ENCODE data around the gene PPP2R2B.
"Not testable (repeated sequence)": the region's sequence is repeated elsewhere in the genome, so short reads cannot be mapped to it uniquely, and the experiment has no call there.

Gene PPP2R2B

GRCh38 chr5:146731909-146732659, 146.5 kb downstream of the PPP2R2B start:
- DNase-seq: no peak

GRCh38 chr5:146728746-146729145, 149.8 kb downstream of the PPP2R2B start:
- DNase-seq: not testable (repeated sequence)

GRCh38 chr5:146726891-146727290, 151.7 kb downstream of the PPP2R2B start:
- no peak for DNase-seq

- no peak for DNase-seq
Observed at GRCh38 chr5:146726020-146726419, 152.5 kb downstream of the PPP2R2B start.

GRCh38 chr5:146725025-146725424, 153.5 kb downstream of the PPP2R2B start:
- DNase-seq: no peak

GRCh38 chr5:146722361-146722779, 156.2 kb downstream of the PPP2R2B start:
- DNase-seq: no peak

- no peak for DNase-seq
Observed at GRCh38 chr5:146721073-146721815, 157.3 kb downstream of the PPP2R2B start.

GRCh38 chr5:146720107-146720506, 158.4 kb downstream of the PPP2R2B start:
- no peak for DNase-seq

- DNase-seq: no peak
Observed at GRCh38 chr5:146719179-146719578, 159.4 kb downstream of the PPP2R2B start.

- no peak for DNase-seq
Observed at GRCh38 chr5:146718609-146719008, 159.9 kb downstream of the PPP2R2B start.

- DNase-seq: no peak
Observed at GRCh38 chr5:146717951-146718350, 160.6 kb downstream of the PPP2R2B start.

- DNase-seq: no peak
Observed at GRCh38 chr5:146716636-146717035, 161.9 kb downstream of the PPP2R2B start.

GRCh38 chr5:146710348-146710747, 168.2 kb downstream of the PPP2R2B start:
- no peak for DNase-seq

- DNase-seq: no peak
Observed at GRCh38 chr5:146707316-146707715, 171.2 kb downstream of the PPP2R2B start.

- no peak for DNase-seq
Observed at GRCh38 chr5:146706321-146706972, 172.1 kb downstream of the PPP2R2B start.

- DNase-seq: no peak
Observed at GRCh38 chr5:146704949-146705665, 173.4 kb downstream of the PPP2R2B start.

- DNase-seq: no peak
Observed at GRCh38 chr5:146703899-146704298, 174.7 kb downstream of the PPP2R2B start.

- no peak for DNase-seq
Observed at GRCh38 chr5:146703499-146703898, 175.1 kb downstream of the PPP2R2B start.

- no peak for DNase-seq
Observed at GRCh38 chr5:146699664-146700418, 178.7 kb downstream of the PPP2R2B start.

GRCh38 chr5:146699138-146699537, 179.4 kb downstream of the PPP2R2B start:
- no peak for DNase-seq

- no peak for DNase-seq
Observed at GRCh38 chr5:146698651-146699050, 179.9 kb downstream of the PPP2R2B start.

- no peak for DNase-seq
Observed at GRCh38 chr5:146697211-146697610, 181.3 kb downstream of the PPP2R2B start.
